IPS DF 4.7 (cell line): ENCODE measurements around the gene FAM234A.
"Not testable (repeated sequence)": the region's sequence is repeated elsewhere in the genome, so short reads cannot be mapped to it uniquely, and the experiment has no call there.

Source experiments
- DNase-seq: peaks from one replicate; pipeline ENCODE4 v3.0.0-alpha.2; 2013; ENCODE audit warnings: low spot score; ENCODE audit errors: extremely low read depth

The FAM234A gene

GRCh38 chr16:230949-231348 is 3.7 kb upstream of the FAM234A start:
- DNase-seq, result no peak

DNA sequence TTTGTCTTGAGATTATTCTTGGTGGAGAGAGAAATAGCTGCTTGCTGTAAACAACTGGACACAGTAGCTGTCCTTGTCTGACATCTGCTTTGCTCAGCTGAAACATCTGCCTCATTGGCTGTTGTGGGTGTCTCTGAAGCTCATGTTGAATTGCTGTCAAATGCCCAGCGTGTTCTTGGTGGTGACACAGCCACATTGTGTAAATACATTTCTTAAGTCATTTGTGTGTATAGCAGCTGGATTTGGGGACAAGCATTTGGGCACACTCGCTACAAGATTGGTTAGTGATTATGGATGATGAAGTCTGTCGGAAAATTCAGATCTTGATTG is 5.3 kb downstream of the FAM234A start:
- no peak for DNase-seq

- DNase-seq, result no peak
Observed at GRCh38 chr16:240559-240958, 5.9 kb downstream of the FAM234A start.

DNA sequence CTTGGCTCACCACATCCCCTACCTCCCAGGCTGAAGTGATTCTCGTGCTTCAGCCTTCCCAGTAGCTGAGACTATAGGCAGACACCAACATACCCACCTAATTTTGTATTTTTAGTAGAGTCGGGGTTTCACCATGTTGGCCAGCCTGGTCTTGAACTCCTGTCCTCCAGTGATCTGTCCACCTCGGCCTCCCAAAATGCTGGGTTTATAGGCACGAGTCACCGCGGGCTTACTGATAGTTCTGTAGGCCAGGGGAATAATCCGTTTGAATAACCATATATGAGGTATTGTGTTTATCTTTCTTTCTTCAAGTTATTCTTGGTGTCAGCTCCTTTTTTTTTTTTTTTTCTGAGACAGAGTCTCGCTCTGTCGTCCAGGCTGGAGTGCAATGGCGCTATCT is 7.7 kb downstream of the FAM234A start:
- no peak for DNase-seq

- DNase-seq, result no peak
Observed at GRCh38 chr16:243348-243747, 8.7 kb downstream of the FAM234A start.

DNA sequence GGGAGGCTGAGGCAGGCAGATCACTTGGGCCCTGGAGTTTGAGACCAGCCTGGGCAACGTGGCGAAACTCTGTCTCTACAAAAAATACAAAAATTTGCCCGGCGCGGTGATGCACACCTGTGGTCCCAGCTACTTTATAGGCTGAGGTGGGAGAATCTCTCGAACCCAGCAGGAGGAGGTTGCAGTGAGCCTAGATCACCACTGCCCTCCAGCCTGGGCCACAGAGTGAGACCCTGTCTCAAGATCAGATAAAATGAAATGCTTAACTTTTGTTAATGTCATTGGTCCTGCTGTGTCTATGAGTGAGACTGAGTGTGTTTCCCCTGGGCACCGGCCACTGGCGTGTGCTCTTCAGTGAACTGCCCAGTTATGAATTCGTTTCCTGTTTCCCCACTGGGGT is 10.5 kb downstream of the FAM234A start:
- no peak for DNase-seq

DNA sequence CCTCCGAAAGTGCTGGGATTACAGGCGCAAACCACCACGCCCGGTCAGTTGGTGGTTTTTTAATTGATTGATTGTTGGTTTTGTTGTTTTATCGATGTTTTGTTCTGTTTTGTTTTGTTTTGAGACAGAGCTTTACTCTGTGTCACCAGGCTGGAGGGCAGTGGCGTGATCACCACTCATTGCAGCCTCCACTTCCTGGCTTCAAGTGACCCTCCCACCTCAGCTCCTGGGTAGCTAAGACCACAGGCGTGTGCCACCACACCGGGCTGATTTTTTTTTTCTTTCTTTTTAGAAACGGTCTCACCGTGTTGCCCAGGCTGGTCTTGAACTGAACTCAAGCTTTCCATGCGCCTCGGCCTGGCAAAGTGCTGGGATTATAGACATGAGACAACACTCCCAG is 12.4 kb downstream of the FAM234A start:
- DNase-seq, result no peak

GRCh38 chr16:249431-249830 is 14.8 kb downstream of the FAM234A start:
- no peak for DNase-seq

- DNase-seq, result no peak
Observed at GRCh38 chr16:252366-253337, 18.0 kb downstream of the FAM234A start.

DNA sequence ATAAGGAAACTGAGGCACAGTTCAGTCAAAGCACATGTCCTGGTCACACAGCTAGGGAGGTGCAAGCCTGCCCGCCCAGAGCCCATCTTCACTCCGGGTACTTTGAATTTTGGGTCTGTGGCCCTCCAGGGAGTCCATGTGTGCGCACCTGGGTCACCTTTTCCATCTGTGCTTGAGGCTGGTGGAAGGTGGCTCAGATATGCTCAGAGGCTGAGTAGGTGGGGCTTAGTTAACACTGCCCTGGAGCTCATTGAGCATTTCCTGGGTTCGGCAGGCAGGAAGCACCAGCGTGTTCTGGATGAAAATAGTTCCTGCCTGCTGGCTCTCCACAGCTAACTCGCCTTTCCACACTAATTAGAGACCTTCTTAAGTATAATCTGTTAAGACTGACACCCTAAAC is 19.2 kb downstream of the FAM234A start:
- no peak for DNase-seq

DNA sequence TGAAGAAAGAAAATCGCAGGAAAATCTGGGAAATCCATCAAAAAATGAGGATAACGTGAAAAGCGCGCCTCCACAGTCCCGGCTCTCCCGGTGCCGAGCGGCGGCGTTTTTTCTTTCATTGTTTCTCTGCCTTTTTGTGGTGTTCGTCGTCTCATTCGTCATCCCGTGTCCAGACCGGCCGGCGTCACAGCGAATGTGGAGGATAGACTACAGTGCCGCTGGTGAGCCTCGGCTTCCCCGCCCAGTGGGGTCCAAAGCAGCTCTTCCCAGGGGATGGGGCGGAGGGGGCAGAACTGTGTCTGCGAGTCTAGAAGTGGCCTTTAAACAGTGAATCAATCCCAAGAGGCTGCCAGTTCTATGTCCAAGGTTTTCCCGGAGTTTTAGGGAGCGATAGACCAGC is 19.8 kb downstream of the FAM234A start:
- no peak for DNase-seq

DNA sequence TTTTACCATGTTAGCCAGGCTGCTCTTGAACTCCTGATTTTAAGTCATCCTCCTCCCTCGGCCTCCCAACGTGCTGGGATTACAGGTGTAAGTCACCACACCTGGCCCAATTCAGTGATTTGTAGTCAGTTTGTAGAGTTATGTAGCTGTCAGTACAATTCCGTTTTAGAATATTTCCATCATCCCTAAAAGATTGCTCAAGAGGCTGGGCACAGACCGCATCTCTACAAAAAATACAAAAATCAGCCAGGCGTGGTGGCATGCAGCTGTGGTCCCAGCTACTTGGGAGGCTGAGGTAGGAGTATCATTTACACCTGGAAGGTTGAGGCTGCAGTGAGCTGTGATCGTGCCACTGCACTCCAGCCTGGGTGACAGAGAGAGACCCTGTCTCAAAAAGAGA is 20.6 kb downstream of the FAM234A start:
- no peak for DNase-seq

- DNase-seq, result not testable (repeated sequence)
Observed at GRCh38 chr16:258091-258490, 23.5 kb downstream of the FAM234A start.

DNA sequence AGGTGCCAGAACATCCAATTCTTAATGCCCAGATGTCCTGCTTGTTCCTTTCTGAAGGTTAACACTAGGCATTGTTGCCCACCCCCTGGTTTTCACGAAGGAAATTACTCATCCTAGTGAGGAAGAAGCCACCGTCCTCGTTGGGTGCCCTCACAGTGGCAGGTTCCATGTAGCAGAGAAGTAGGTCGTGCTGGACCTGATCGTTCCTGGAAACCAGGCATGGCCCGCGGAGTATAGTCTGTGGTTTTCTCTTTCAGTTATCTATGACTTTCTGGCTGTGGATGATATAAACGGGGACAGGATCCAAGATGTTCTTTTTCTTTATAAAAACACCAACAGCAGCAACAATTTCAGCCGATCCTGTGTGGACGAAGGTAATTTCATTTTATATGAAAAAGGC is 24.6 kb downstream of the FAM234A start:
- DNase-seq, result no peak

GRCh38 chr16:259814-260253 is 25.2 kb downstream of the FAM234A start:
- DNase-seq, result no peak

DNA sequence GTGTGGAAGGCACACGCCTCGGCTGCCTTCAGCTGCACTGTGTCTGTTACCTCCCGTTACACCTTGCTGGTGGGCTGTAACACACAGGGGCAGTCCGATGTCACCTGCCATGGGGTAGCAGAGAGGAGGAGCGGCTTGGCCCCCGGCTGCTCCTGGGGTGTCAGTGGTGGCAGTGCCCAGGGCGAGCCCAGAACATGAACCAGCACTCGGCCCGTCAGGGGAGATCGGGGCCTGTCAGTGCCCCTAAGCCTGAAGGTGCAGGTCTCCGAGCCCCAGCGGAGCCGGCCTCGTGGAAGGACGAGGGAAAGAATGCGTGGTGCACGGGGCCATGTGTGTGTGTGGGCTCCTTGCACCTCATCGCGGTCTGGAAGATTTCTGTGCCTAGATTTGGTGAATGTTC is 25.7 kb downstream of the FAM234A start:
- no peak for DNase-seq

GRCh38 chr16:261031-261691 is 26.5 kb downstream of the FAM234A start:
- no peak for DNase-seq

- DNase-seq, result no peak
Observed at GRCh38 chr16:262121-262745, 27.6 kb downstream of the FAM234A start.

DNA sequence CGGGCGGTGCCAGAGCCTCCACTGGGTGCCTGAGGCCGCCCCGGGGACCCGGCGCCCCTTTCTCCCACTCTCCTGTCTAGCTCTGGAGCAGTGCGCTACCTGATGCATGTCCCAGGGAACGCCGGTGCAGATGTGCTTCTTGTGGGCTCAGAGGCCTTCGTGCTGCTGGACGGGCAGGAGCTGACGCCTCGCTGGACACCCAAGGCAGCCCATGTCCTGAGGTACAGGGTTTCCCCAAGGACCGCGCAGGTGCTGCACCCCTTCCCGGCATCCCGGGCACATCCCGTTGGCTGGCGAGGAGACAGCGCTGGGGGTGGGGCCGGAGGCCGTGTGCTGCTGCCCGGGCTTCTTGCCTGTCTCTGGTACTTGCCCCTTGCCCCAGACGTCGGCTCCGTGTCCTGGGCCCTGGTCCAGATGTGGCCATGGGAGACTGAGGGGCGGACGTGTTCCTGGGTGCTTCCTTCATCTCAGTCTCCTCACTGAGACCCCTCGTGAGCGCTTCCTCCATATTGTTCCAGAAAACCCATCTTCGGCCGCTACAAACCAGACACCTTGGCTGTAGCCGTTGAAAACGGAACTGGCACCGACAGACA is 28.7 kb downstream of the FAM234A start:
- DNase-seq, result no peak

GRCh38 chr16:263944-264343 is 29.3 kb downstream of the FAM234A start:
- no peak for DNase-seq

GRCh38 chr16:264440-264951 is 29.9 kb downstream of the FAM234A start:
- DNase-seq, result no peak
